ENCODE results near the gene ZBTB46.
A peak's percentile ranks its signal among the peaks of the same experiment; 100 is the strongest.

The ZBTB46 gene

DNA sequence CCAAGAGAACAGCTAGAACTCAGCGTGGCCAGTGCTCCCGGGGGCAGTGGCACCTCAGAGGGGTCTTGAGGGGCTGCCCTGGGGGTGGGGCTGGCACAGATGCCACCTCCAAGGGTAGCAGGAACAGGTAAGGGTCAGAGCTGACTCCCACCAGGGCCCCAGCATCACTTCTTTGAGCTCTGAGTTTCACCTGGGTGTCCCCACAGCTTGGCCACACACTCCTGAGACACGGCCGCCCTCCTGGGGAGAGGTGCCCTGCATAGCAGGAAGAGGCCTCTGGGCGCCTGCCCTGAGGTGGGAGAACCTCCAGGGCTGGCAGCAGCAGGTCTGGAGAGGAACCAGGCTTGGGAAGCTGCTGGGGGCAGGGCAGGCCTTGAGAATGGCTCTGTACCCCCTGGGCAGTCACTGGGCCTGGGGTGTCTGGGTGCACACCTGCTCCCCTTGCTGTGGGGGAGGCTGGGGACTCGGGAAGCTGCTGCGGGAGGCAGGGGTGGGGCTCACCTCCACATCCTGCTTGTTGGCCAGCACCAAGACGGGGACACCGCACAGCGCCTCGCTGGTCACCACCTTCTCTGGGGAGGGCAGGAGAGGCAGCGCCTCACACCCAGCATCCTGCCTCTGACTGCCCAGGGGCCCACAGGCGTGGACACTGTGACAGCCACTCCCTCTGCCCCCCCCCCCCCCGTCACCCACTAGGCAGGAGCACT, 129.6 kb downstream of the ZBTB46 start:
- DNase-seq (ENCODE audit: low read depth) = no peak
- H3K4me3 ChIP-seq (replicated peaks; ENCODE audit: low read depth, low read length) = no peak overlapping the region
- TF ChIP-seq, protein P1, sequence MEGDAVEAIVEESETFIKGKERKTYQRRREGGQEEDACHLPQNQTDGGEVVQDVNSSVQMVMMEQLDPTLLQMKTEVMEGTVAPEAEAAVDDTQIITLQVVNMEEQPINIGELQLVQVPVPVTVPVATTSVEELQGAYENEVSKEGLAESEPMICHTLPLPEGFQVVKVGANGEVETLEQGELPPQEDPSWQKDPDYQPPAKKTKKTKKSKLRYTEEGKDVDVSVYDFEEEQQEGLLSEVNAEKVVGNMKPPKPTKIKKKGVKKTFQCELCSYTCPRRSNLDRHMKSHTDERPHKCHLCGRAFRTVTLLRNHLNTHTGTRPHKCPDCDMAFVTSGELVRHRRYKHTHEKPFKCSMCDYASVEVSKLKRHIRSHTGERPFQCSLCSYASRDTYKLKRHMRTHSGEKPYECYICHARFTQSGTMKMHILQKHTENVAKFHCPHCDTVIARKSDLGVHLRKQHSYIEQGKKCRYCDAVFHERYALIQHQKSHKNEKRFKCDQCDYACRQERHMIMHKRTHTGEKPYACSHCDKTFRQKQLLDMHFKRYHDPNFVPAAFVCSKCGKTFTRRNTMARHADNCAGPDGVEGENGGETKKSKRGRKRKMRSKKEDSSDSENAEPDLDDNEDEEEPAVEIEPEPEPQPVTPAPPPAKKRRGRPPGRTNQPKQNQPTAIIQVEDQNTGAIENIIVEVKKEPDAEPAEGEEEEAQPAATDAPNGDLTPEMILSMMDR (IDR thresholded peaks at IDR 0.05; ENCODE audit: low read length, missing control alignments) = no peak

DNA sequence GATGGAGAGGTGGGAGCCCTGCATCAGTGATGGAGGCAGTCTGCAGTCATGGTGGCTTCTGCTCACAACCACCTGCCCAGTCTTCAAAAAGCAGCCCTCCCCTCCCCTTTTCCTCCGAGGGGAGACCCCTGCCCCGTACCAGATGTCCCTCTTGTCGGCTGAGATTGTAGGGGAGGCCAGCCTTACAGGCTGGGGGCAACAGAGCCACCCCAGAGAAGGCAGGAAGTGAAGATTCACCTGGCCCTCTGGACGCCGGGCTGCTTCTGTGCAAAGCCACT, 130.1 kb downstream of the ZBTB46 start:
- no peak for DNase-seq (ENCODE audit: low read depth)
- TF ChIP-seq, protein P1 (IDR thresholded peaks at IDR 0.05; ENCODE audit: low read length, missing control alignments) = no peak
- H3K4me3 ChIP-seq (replicated peaks; ENCODE audit: low read depth, low read length) = no peak overlapping the region

DNA sequence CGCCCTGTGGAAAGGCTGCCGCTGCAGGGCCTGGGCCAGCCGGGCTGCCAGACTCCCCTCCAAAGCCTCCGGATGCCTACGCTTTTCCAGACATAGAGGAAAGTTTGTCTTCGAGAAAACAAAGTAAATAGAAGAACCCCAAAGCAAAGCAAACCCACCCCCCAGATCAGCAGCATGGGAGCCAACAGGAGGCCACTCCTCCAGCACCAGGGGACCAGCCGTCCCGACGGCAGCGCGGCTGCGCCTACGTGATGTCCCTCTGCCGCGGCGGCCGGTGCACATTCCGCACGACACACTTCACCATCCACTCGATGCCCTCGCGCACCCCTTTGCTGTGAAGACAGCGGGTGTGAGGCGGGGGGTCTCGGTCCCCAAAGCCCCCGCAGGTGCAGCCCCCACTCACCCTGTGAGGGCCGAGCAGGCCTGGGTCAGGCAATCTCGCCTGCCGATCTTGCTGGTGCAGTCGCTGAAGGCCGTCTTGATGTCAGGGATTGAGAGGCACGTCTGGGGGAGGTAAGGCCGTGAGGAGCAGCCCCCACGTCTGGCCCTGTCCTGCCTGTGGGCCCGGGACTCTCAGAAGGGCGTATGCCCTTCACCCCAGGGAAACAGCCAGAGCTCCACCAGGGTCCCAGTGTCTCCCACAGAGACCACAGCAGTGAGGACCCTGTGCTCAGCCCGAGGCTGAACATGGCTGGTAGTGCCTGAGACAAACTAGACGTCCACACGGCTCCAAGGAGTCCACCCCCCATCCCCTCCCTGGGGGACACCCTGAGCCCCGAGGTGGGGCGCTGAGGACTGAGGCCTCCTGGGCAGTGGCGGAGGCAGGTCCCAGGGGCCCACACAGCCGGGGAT, 130.6 kb downstream of the ZBTB46 start:
- TF ChIP-seq, protein P1 (IDR thresholded peaks at IDR 0.05; ENCODE audit: low read length, missing control alignments) = no peak
- H3K4me3 ChIP-seq (replicated peaks; ENCODE audit: low read depth, low read length) = no peak overlapping the region
- DNase-seq (ENCODE audit: low read depth) = no peak

DNA sequence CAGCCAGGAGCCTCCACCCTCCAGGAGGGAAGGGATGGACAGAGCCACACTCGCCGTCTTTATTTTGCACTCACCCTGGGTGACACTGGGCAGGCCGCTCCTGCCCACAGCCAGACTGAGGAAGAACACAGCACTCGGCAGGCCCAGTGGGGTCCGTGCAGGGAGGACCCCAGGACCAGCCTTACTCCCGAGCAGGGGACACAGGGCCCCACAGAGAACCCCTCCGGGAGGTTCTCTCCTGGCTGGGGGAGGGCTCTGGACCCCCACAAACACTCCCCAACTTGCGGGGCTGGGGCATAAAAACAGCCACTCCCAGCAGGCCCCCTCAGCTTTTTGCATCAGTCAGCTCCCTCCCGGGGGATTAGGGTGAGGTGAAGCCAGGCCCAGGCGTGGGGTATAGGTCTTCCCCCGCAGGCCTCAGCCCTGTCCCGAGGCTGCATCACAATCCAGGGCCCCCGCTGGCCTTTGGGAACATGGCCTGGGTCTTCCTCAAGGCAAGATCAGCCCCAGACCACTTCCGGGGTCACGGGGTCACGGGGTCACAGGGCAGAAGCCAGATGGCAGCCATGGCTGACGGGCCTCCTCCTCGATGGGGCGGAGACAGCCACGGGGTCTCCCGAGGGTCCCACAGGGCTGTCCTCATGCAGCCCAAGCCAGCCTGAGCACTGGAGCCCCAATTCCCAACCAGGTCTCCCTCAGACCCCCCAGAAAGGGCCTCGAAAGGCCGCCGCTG, 131.4 kb downstream of the ZBTB46 start:
- no peak overlapping the region for H3K4me3 ChIP-seq (replicated peaks; ENCODE audit: low read depth, low read length)
- DNase-seq (ENCODE audit: low read depth) = no peak
- TF ChIP-seq, protein P1 (IDR thresholded peaks at IDR 0.05; ENCODE audit: low read length, missing control alignments) = no peak

DNA sequence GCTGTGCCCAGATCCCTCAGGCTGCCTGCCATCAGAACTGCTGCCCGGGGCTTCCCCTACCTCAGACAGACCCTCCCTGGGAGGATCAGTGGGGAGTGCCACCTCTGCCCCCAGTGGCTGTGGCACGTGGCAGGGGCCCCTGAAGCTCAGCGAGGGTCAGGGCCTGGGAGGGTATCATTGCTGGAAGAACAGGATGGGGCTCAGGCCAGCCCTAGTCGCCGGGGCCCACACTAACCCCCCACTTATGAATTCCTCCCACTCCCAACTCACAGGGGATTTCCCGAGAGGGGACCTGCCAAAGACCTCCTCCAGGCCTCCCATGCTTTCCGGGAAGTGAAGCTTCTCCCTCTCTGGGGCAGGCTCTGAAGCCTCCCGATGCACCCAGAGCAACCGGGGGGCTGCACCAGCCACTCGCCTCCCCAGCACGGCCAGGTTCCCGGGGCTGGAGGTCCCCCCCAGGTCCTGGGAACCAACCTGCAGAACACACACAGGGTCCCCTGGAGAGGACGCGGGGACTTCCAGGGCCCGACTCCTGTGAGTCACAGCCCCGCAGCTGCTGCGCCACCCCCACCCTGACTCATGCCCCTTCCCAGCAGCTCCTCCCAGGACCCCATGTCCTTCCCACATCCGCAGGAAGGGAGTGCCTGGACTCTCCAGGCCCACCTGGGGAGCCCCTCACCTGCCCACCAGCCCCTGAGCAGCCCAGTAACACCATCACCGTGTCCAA, 132.2 kb downstream of the ZBTB46 start:
- no peak overlapping the region for H3K4me3 ChIP-seq (replicated peaks; ENCODE audit: low read depth, low read length)
- TF ChIP-seq, protein P1 (IDR thresholded peaks at IDR 0.05; ENCODE audit: low read length, missing control alignments) = no peak
- peak; percentile 81 for DNase-seq (ENCODE audit: low read depth)

DNA sequence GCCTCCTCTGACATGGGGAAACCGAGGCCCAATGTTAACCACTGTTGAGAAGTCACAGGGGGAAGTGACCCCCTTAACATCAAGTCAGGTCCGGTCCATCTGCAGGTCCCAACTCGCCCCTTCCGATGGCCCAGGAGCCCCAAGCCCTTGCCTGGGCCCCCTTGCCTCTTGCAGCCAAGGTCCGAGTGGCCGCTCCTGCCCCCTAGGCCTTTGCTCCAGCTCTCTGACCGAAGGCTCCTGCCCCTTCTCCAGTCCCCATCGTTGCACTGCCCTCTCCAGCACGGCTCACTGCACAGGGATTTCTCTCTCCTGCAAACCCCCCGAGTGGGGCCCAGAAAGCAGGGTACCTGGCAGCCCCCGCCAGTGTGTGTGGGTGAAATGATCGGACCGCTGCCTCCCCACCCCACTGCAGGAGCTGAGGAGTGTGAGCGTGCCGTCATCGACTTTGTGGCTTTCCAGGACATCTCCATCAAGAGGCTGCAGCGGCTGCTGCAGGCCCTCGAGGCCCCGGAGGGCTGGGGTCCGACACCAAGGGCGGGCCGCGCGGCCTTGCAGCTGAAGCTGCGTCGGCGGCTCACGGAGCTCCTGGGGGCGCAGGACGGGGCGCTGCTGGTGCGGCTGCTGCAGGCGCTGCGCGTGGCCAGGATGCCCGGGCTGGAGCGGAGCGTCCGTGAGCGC, 133.1 kb downstream of the ZBTB46 start:
- no peak for DNase-seq (ENCODE audit: low read depth)
- no peak overlapping the region for H3K4me3 ChIP-seq (replicated peaks; ENCODE audit: low read depth, low read length)
- TF ChIP-seq, protein P1 (IDR thresholded peaks at IDR 0.05; ENCODE audit: low read length, missing control alignments) = no peak

Measured in fibroblast of pulmonary artery (primary cell).